ENCODE results near the gene GPR155. TPM values are rescaled to one million over a fixed set of nuclear protein-coding genes. Genes with fewer than 3 reads are reported as not detected.
"Not testable (repeated sequence)": the region's sequence is repeated elsewhere in the genome, so short reads cannot be mapped to it uniquely, and the experiment has no call there.

Gene GPR155
- total RNA-seq, 2 donors from 2014 or later = 10.6 to 16.4 TPM

DNA sequence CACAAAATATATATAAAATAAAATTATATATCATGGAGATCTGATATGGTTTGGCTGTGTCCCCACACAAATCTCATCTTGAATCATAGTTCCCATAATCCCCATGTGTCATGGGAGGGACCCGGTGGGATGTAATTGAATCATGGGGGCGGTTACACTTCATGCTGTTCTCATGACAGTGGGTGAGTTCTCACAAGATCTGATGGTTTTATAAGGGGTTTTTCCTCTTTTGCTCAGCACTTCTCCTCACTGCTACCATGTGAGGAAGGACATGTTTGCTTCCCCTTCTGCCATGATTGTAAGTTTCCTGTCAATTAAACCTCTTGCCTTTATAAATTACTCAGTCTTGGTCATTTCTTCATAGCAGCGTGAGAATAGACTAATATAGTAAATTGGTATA is 98.1 kb downstream of the GPR155 start:
- Mint-ChIP-seq H3K36me3 (ENCODE audit: low read depth) (peaks cover 90% of the 10 kb centered on the region), H3K4me1 (peaks cover 26% of the 10 kb centered on the region)
- H3K27ac Mint-ChIP-seq; ATAC-seq (replicated peaks); H3K27me3 Mint-ChIP-seq; H3K9me3 Mint-ChIP-seq; H3K4me3 Mint-ChIP-seq: not testable (repeated sequence)

- Mint-ChIP-seq H3K27me3 (no peaks in the 10 kb centered on the region), H3K4me1 (peaks cover 14% of the 10 kb centered on the region), H3K4me3 (no peak overlapping the region), H3K36me3 (ENCODE audit: low read depth) (peaks cover 93% of the 10 kb centered on the region), H3K9me3 (no peaks in the 10 kb centered on the region), H3K27ac (no peak overlapping the region)
- no peak for ATAC-seq (replicated peaks)
These were observed 101.6 kb downstream of the GPR155 start for GRCh38 chr2:174385201-174385600.

GRCh38 chr2:174383796-174384195 is 103.0 kb downstream of the GPR155 start:
- Mint-ChIP-seq H3K4me1 (peaks cover 6% of the 10 kb centered on the region), H3K4me3 (no peak overlapping the region), H3K27ac (no peak overlapping the region), H3K9me3 (no peaks in the 10 kb centered on the region), H3K36me3 (ENCODE audit: low read depth) (peaks cover 94% of the 10 kb centered on the region), H3K27me3 (no peaks in the 10 kb centered on the region)
- ATAC-seq (replicated peaks) = no peak

Other genes with a start within 250 kb of the GPR155 start
- gene OLA1, start 238.5 kb downstream of the GPR155 start, total RNA-seq = 100 to 1,000 TPM; 102 to 123 TPM
- gene SP9, start 152.1 kb downstream of the GPR155 start, total RNA-seq = not detected
- gene SCRN3, start 91.3 kb downstream of the GPR155 start, total RNA-seq = 10 to 100 TPM; 12.7 to 22.0 TPM
- 100 to 1,000 TPM; 180 to 334 TPM for gene WIPF1, start 110.8 kb upstream of the GPR155 start, total RNA-seq

Data from activated T-helper 17 cell treated with anti-CD3 and anti-CD28 coated beads, Interleukin-2, amount 50 U/mL, for 72 hours (primary cell).